Measurements from ENCODE around the gene FANCF.

Gene FANCF

GRCh38 chr11:22624742-22625447 lies 728 bp downstream of the FANCF start:
- DNase-seq: peak; percentile 52

GRCh38 chr11:22617868-22618267 lies 7.8 kb downstream of the FANCF start:
- no peak for DNase-seq

GRCh38 chr11:22603933-22604332 lies 21.7 kb downstream of the FANCF start:
- no peak for DNase-seq

GRCh38 chr11:22602504-22602903 lies 23.1 kb downstream of the FANCF start:
- no peak for DNase-seq

- DNase-seq: no peak
These were observed 26.2 kb downstream of the FANCF start for GRCh38 chr11:22599458-22599857.

GRCh38 chr11:22597062-22597461 lies 28.6 kb downstream of the FANCF start:
- DNase-seq: no peak

- no peak for DNase-seq
These were observed 40.6 kb downstream of the FANCF start for GRCh38 chr11:22584976-22585375.

- no peak for DNase-seq
These were observed 41.6 kb downstream of the FANCF start for GRCh38 chr11:22583963-22584492.

- no peak for DNase-seq
These were observed 43.5 kb downstream of the FANCF start for GRCh38 chr11:22582151-22582410.

- DNase-seq: no peak
These were observed 44.1 kb downstream of the FANCF start for GRCh38 chr11:22581354-22582150.

GRCh38 chr11:22577854-22578253 lies 47.8 kb downstream of the FANCF start:
- DNase-seq: no peak

All from activated CD8-positive, alpha-beta memory T cell treated with anti-CD3 and anti-CD28 coated beads, Interleukin-2, amount 50 U/mL, for 4 hours (primary cell).